ENCODE measurements around the gene DLL4. TPM values are rescaled to one million over a fixed set of nuclear protein-coding genes. Genes with fewer than 3 reads are reported as not detected.

Gene DLL4
- total and polyA plus RNA-seq, 12 donors, result 0.66 to 15.9 (median 3.9) TPM

DNA sequence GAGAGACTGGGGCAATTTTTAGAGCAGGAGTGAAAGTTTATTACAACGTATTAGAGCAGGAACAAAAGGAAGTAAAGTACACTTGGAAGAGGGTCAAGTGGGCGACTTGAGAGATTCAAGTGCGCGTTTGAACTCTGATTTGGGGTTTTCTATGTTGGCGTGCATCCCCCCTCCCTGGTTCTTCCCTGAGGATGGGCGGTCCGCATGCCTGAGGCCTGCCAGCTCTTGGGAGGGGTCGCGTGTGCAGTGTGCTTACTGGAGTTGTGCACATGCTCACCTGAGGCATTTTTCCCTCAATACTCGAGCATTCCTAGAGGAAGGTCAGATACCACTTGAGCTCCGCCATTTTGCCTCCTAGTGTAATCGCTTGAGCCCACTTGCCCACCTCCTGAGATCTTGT is 13.7 kb downstream of the DLL4 start:
- 81 to 88% (median 83%) methylated on average over 11 to 12 of the region's 12 CpGs for WGBS, 4 donors
- intact Hi-C loops (cut with DNase I), result loop anchor here in 1 of 2 donors (5.0 to 10.0 kb wide), 2 partner anchors 36 to 72 kb away; no protein-coding TSS in a partner anchor
- H3K36me3 ChIP-seq (replicated peaks in 1 of 2), result no peaks in the 10 kb centered on the region
- TF ChIP-seq POLR2A (IDR thresholded peaks at IDR 0.05), result no peak
- TF ChIP-seq, protein P1, sequence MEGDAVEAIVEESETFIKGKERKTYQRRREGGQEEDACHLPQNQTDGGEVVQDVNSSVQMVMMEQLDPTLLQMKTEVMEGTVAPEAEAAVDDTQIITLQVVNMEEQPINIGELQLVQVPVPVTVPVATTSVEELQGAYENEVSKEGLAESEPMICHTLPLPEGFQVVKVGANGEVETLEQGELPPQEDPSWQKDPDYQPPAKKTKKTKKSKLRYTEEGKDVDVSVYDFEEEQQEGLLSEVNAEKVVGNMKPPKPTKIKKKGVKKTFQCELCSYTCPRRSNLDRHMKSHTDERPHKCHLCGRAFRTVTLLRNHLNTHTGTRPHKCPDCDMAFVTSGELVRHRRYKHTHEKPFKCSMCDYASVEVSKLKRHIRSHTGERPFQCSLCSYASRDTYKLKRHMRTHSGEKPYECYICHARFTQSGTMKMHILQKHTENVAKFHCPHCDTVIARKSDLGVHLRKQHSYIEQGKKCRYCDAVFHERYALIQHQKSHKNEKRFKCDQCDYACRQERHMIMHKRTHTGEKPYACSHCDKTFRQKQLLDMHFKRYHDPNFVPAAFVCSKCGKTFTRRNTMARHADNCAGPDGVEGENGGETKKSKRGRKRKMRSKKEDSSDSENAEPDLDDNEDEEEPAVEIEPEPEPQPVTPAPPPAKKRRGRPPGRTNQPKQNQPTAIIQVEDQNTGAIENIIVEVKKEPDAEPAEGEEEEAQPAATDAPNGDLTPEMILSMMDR (IDR thresholded peaks at IDR 0.05), result no peak
- no peak for DNase-seq
- H3K4me3 ChIP-seq, result no peak overlapping the region
- peaks cover 12 to 15% of the 10 kb centered on the region in 2 donors for H3K4me1 ChIP-seq (replicated peaks in 1 of 2)
- H3K27ac ChIP-seq, result no peak overlapping the region
- no peaks in the 10 kb centered on the region for H3K27me3 ChIP-seq
- H3K9me3 ChIP-seq (replicated peaks in 1 of 3), result no peaks in the 10 kb centered on the region

DNA sequence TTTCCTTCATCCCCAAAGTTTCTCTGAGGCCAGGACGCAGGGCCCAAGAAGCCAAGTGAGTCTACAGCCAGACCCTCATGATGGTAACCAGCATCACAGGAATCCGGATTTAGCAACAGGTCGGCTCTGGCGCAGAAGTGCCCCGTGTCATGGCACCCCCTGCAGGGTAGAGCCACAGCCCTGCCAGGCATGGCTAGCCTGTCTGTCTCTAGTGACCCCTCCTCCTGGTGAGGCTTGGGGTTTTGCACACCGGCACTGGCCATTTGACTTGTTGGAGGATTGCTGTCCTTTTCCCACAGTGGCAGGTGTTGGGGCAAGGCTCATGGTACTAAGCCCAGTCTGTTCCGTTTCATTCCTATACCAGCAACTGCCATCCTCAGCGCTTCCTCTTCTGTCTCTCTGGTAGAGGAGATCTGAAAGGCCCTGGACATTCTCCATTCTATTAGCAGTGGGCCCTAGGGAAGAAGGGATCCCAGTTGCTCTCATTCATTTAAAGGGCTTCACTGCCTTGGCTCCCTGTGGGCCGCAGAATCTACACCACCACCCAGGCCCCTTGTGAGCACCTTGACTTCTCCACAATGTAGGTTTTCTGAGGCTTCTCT is 14.7 kb downstream of the DLL4 start:
- no peaks in the 10 kb centered on the region for H3K36me3 ChIP-seq (replicated peaks in 1 of 2)
- no peak overlapping the region for H3K4me3 ChIP-seq

GRCh38 chr15:40944510-40945296 is 15.6 kb downstream of the DLL4 start:
- no peaks in the 10 kb centered on the region for H3K9me3 ChIP-seq (replicated peaks in 1 of 3)
- TF ChIP-seq, protein P1 (IDR thresholded peaks at IDR 0.05), result no peak
- no peak for TF ChIP-seq POLR2A (IDR thresholded peaks at IDR 0.05)
- H3K4me1 ChIP-seq (replicated peaks in 1 of 2), result peaks cover 12 to 14% of the 10 kb centered on the region in 2 donors
- no peak for DNase-seq
- H3K27ac ChIP-seq, result no peak overlapping the region
- no peak overlapping the region for H3K4me3 ChIP-seq
- WGBS, 4 donors, result 90 to 96% (median 92%) methylated on average over 10 to 11 of the region's 11 CpGs
- no peaks in the 10 kb centered on the region for H3K27me3 ChIP-seq
- intact Hi-C loops (cut with DNase I), result loop anchor here in 1 of 2 donors (5.0 to 10.0 kb wide), 2 partner anchors 37 to 70 kb away; no protein-coding TSS in a partner anchor
- H3K36me3 ChIP-seq (replicated peaks in 1 of 2), result no peaks in the 10 kb centered on the region

More for the DNA sequence above, 14.7 kb downstream of the DLL4 start:
- TF ChIP-seq, protein P1 (IDR thresholded peaks at IDR 0.05), result no peak
- TF ChIP-seq POLR2A (IDR thresholded peaks at IDR 0.05), result no peak
- intact Hi-C loops (cut with DNase I), result loop anchor here in 1 of 2 donors (5.0 to 10.0 kb wide), 2 partner anchors 37 to 71 kb away; no protein-coding TSS in a partner anchor
- no peak for DNase-seq
- no peak overlapping the region for H3K27ac ChIP-seq
- H3K27me3 ChIP-seq, result no peaks in the 10 kb centered on the region
- H3K4me1 ChIP-seq (replicated peaks in 1 of 2), result peaks cover 12 to 15% of the 10 kb centered on the region in 2 donors
- no peaks in the 10 kb centered on the region for H3K9me3 ChIP-seq (replicated peaks in 1 of 3)
- WGBS, 4 donors, result 93 to 95% (median 94%) methylated on average over 3 to 9 of the region's 9 CpGs

DNA sequence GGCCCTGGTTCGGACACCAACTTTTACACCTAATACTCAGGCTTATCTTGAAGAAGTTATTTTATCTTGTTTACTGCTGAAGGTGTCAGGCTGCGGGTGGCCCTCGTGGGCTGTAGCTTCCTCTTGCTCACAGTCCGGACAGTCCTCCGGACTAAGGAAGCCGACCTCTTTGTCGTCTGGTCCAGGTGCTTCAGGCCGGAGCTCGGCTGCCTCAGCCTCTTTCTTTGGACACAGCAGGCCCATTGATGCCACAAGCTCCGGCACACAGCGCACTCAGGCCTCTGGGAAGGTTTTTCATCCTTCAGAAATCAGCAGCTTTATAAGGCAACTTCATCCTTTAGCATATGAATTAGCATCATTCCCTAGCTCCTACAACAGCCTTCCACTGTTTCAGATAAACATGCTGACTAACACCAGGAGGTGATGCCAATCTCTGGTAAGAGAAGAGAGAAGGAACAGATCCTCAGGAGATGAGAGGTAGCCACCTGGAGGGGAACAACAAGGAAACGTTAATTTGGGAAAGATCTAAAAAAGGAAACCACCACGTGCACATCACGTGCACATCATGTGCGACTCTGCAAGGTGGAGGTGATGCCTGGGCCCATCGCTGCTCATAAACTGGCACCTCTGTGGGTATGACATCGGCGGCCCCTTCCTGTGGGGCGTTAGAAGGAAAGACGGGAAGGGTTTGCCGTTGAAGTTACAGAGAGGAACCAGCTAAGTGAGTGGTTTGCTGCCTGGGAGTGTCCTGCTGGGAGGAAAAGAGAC is 19.8 kb downstream of the DLL4 start:
- Histone ChIP-seq H3K27me3 (no peaks in the 10 kb centered on the region), H3K9me3 (replicated peaks in 1 of 3) (no peaks in the 10 kb centered on the region), H3K4me1 (replicated peaks in 1 of 2) (peaks cover 6 to 11% of the 10 kb centered on the region in 2 donors), H3K27ac (no peak overlapping the region), H3K36me3 (replicated peaks in 1 of 2) (no peaks in the 10 kb centered on the region), H3K4me3 (no peak overlapping the region)
- DNase-seq, result no peak
- intact Hi-C loops (cut with DNase I), result loop anchor here in 1 of 2 donors (10.0 kb wide), 1 partner anchor 66 kb away; no protein-coding TSS in a partner anchor
- WGBS, 4 donors, result 77 to 82% (median 81%) methylated on average over 21 of the region's 21 CpGs
- TF ChIP-seq, protein P1 (IDR thresholded peaks at IDR 0.05), result no peak
- no peak for TF ChIP-seq POLR2A (IDR thresholded peaks at IDR 0.05)
